ENCODE data around the gene LRPAP1. TPM values are rescaled to one million over a fixed set of nuclear protein-coding genes. Genes with fewer than 3 reads are reported as not detected.
"Not testable (repeated sequence)": the region's sequence is repeated elsewhere in the genome, so short reads cannot be mapped to it uniquely, and the experiment has no call there.

Gene LRPAP1
- polyA plus RNA-seq, 1 donor (not counting 4 experiments of a cell fraction or from before 2014, with no cell fraction given): 121 TPM

- H3K4me3 ChIP-seq (ENCODE audit: control insufficient read depth in 2 of 3, extremely low read depth in 1 of 3, insufficient read depth in 2 of 3, low read depth in 1 of 3, low read length in 3 of 3); H3K9ac ChIP-seq (ENCODE audit: control insufficient read depth, extremely low read depth, insufficient read depth, low read length); H3K36me3 ChIP-seq (ENCODE audit: control insufficient read depth in 2 of 2, extremely low read depth in 1 of 2, insufficient read depth in 2 of 2, low read length in 2 of 2); H3K9me3 ChIP-seq (ENCODE audit: control insufficient read depth, low read depth, low read length); H3K79me2 ChIP-seq (ENCODE audit: control insufficient read depth, insufficient read depth, low read length); H3K4me2 ChIP-seq (ENCODE audit: control insufficient read depth, extremely low read depth, insufficient read depth, low read depth, low read length); H2AFZ ChIP-seq (ENCODE audit: control insufficient read depth, low read length); H4K20me1 ChIP-seq (ENCODE audit: control insufficient read depth, extremely low read depth, insufficient read depth, low read length); DNase-seq (ENCODE audit: low read depth, low spot score); H3K9me1 ChIP-seq (ENCODE audit: control insufficient read depth, extremely low read depth, insufficient read depth, low read length); H3K27me3 ChIP-seq (ENCODE audit: control insufficient read depth, extremely low read depth, insufficient read depth, low read length); dilution Hi-C loops (cut with MboI; ENCODE audit: extremely low pct_ligation_motif_present, low sequenced_read_pairs); FAIRE-seq; H3K4me1 ChIP-seq (ENCODE audit: control insufficient read depth, extremely low read depth, insufficient read depth, low read length); H3K27ac ChIP-seq (ENCODE audit: control insufficient read depth, insufficient read depth, low read length): not testable (repeated sequence)
Observed at GRCh38 chr4:3575426-3576369, 43.5 kb upstream of the LRPAP1 start.

- H3K4me2 ChIP-seq (ENCODE audit: control insufficient read depth, extremely low read depth, insufficient read depth, low read depth, low read length); H2AFZ ChIP-seq (ENCODE audit: control insufficient read depth, low read length); H3K36me3 ChIP-seq (ENCODE audit: control insufficient read depth in 2 of 2, extremely low read depth in 1 of 2, insufficient read depth in 2 of 2, low read length in 2 of 2); DNase-seq (ENCODE audit: low read depth, low spot score); H3K27me3 ChIP-seq (ENCODE audit: control insufficient read depth, extremely low read depth, insufficient read depth, low read length); H3K4me3 ChIP-seq (ENCODE audit: control insufficient read depth in 2 of 3, extremely low read depth in 1 of 3, insufficient read depth in 2 of 3, low read depth in 1 of 3, low read length in 3 of 3); H3K27ac ChIP-seq (ENCODE audit: control insufficient read depth, insufficient read depth, low read length); H3K9me3 ChIP-seq (ENCODE audit: control insufficient read depth, low read depth, low read length); H3K9me1 ChIP-seq (ENCODE audit: control insufficient read depth, extremely low read depth, insufficient read depth, low read length); H3K9ac ChIP-seq (ENCODE audit: control insufficient read depth, extremely low read depth, insufficient read depth, low read length); H4K20me1 ChIP-seq (ENCODE audit: control insufficient read depth, extremely low read depth, insufficient read depth, low read length); dilution Hi-C loops (cut with MboI; ENCODE audit: extremely low pct_ligation_motif_present, low sequenced_read_pairs); H3K4me1 ChIP-seq (ENCODE audit: control insufficient read depth, extremely low read depth, insufficient read depth, low read length); H3K79me2 ChIP-seq (ENCODE audit: control insufficient read depth, insufficient read depth, low read length); FAIRE-seq: not testable (repeated sequence)
Observed at GRCh38 chr4:3574865-3575264, 42.6 kb upstream of the LRPAP1 start.

GRCh38 chr4:3574346-3574745 is 42.1 kb upstream of the LRPAP1 start:
- H3K27ac ChIP-seq (ENCODE audit: control insufficient read depth, insufficient read depth, low read length); H3K27me3 ChIP-seq (ENCODE audit: control insufficient read depth, extremely low read depth, insufficient read depth, low read length); FAIRE-seq; H3K36me3 ChIP-seq (ENCODE audit: control insufficient read depth in 2 of 2, extremely low read depth in 1 of 2, insufficient read depth in 2 of 2, low read length in 2 of 2); H3K4me1 ChIP-seq (ENCODE audit: control insufficient read depth, extremely low read depth, insufficient read depth, low read length); DNase-seq (ENCODE audit: low read depth, low spot score); H2AFZ ChIP-seq (ENCODE audit: control insufficient read depth, low read length); H3K4me3 ChIP-seq (ENCODE audit: control insufficient read depth in 2 of 3, extremely low read depth in 1 of 3, insufficient read depth in 2 of 3, low read depth in 1 of 3, low read length in 3 of 3); H3K9ac ChIP-seq (ENCODE audit: control insufficient read depth, extremely low read depth, insufficient read depth, low read length); dilution Hi-C loops (cut with MboI; ENCODE audit: extremely low pct_ligation_motif_present, low sequenced_read_pairs); H4K20me1 ChIP-seq (ENCODE audit: control insufficient read depth, extremely low read depth, insufficient read depth, low read length); H3K79me2 ChIP-seq (ENCODE audit: control insufficient read depth, insufficient read depth, low read length); H3K4me2 ChIP-seq (ENCODE audit: control insufficient read depth, extremely low read depth, insufficient read depth, low read depth, low read length); H3K9me3 ChIP-seq (ENCODE audit: control insufficient read depth, low read depth, low read length); H3K9me1 ChIP-seq (ENCODE audit: control insufficient read depth, extremely low read depth, insufficient read depth, low read length): not testable (repeated sequence)

Measured in keratinocyte (primary cell).